Esophagus muscularis mucosa (tissue), 3 donors: ENCODE results near the gene CCL20.

Source experiments
- CTCF ChIP-seq, 3 experiments: fragments of 200-600 bp in 2 of 3; fragments of 450-650 bp in 1 of 3; sonication (generic) in 2 of 3; IDR thresholded peaks; one replicate each; pipeline ENCODE4 v1.5.1; 2017 to 2019; ENCODE audit warnings: antibody characterized with exemption in 3 of 3, mild to moderate bottlenecking in 2 of 3, moderate library complexity in 1 of 3
- POLR2A ChIP-seq: fragments of 450-650 bp; IDR thresholded peaks from one replicate; pipeline ENCODE4 v1.6.1; 2017; ENCODE audit warnings: antibody characterized with exemption, moderate library complexity, mild to moderate bottlenecking, low read depth

- TF ChIP-seq CTCF (IDR thresholded peaks at IDR 0.05): no peak
- TF ChIP-seq POLR2A: no peak
These were observed 11.1 kb downstream of the CCL20 start for GRCh38 chr2:227824711-227825110.
